ENCODE data around the gene CLK3. TPM values are rescaled to one million over a fixed set of nuclear protein-coding genes. Genes with fewer than 3 reads are reported as not detected.
"Not testable (repeated sequence)": the region's sequence is repeated elsewhere in the genome, so short reads cannot be mapped to it uniquely, and the experiment has no call there.

The CLK3 gene
- total RNA-seq, 1 experiment from 2014 or later: 56.2 TPM

GRCh38 chr15:74593122-74593521 lies 22.5 kb upstream of the CLK3 start:
- Histone ChIP-seq H3K9me3 (ENCODE audit: low read length) (no peaks in the 10 kb centered on the region), H2AFZ (ENCODE audit: low read length) (no peak overlapping the region), H3K27me3 (ENCODE audit: low read length) (no peaks in the 10 kb centered on the region), H4K20me1 (ENCODE audit: low read length) (no peaks in the 10 kb centered on the region), H3K4me3 (ENCODE audit: low read length) (no peak overlapping the region), H3K4me1 (ENCODE audit: insufficient read depth, low read length) (no peaks in the 10 kb centered on the region), H3K9me2 (replicated peaks; ENCODE audit: low read length) (no peaks in the 10 kb centered on the region), H3F3A (ENCODE audit: low read length, unreplicated experiment) (no peaks in the 10 kb centered on the region), H3K36me3 (ENCODE audit: low read depth, low read length) (peaks cover 34% of the 10 kb centered on the region; the same call in 1 of the 2 replicates), H3K9ac (ENCODE audit: low read length) (no peak overlapping the region), H3K4me2 (ENCODE audit: low read length) (no peak overlapping the region), H3K27ac (ENCODE audit: low read length) (no peak overlapping the region), H3K79me2 (ENCODE audit: low read length) (no peaks in the 10 kb centered on the region)
- intact Hi-C loops (cut with micrococcal nuclease): no loop called here
- no peak for ATAC-seq
- ChIA-PET CTCF (no interaction called here), POLR2A (ENCODE audit: unreplicated experiment) (no interaction called here)
- DNase-seq: no peak
- BruUV-seq (replicated peaks): no TSS peak
- TF ChIP-seq EZH2 (IDR thresholded peaks at IDR 0.05; ENCODE audit: low read length, unreplicated experiment): no peak
- no peak for TF ChIP-seq EZH2phosphoT487 (IDR thresholded peaks at IDR 0.05; ENCODE audit: borderline replicate concordance, low read length)
- no peak for TF ChIP-seq CTCF (conservative IDR thresholded peaks at IDR 0.05; ENCODE audit: low read depth, low read length)

DNA sequence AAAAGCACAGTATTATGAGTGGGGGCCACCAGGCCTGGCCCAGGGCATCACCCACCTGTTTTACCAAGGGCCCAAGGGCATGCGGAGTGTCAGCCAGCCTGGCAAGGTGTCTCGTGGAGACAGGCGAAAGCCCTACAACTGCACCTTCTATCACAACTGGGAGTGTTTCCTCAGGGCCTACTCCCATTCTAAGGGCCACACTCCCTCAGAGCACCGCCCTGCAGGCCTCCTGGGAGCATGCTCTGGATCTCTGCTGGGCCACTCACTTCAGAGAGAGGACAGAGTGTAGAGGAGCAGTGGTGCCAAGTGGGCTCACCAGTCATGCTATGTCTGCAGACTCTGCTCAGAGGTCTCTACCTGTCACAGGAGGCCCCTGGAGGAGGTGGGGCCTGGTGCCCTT lies 21.2 kb upstream of the CLK3 start:
- ATAC-seq: no peak
- Histone ChIP-seq H3K9ac (ENCODE audit: low read length) (no peak overlapping the region), H3K79me2 (ENCODE audit: low read length) (no peaks in the 10 kb centered on the region), H3K9me2 (replicated peaks; ENCODE audit: low read length) (no peaks in the 10 kb centered on the region), H3K4me2 (ENCODE audit: low read length) (no peak overlapping the region), H3K27me3 (ENCODE audit: low read length) (no peaks in the 10 kb centered on the region), H4K20me1 (ENCODE audit: low read length) (no peaks in the 10 kb centered on the region), H3K9me3 (ENCODE audit: low read length) (no peaks in the 10 kb centered on the region), H3K36me3 (ENCODE audit: low read depth, low read length) (peaks cover 36% of the 10 kb centered on the region; the same call in 1 of the 2 replicates), H3K27ac (ENCODE audit: low read length) (no peak overlapping the region), H3K4me3 (ENCODE audit: low read length) (no peak overlapping the region), H3F3A (ENCODE audit: low read length, unreplicated experiment) (no peaks in the 10 kb centered on the region), H2AFZ (ENCODE audit: low read length) (no peak overlapping the region), H3K4me1 (ENCODE audit: insufficient read depth, low read length) (no peaks in the 10 kb centered on the region)
- no TSS peak for BruUV-seq (replicated peaks)
- CTCF ChIA-PET: no interaction called here
- POLR2A ChIA-PET (ENCODE audit: unreplicated experiment): no interaction called here
- TF ChIP-seq CTCF (conservative IDR thresholded peaks at IDR 0.05; ENCODE audit: low read depth, low read length) (no peak), EZH2 (IDR thresholded peaks at IDR 0.05; ENCODE audit: low read length, unreplicated experiment) (no peak), EZH2phosphoT487 (IDR thresholded peaks at IDR 0.05; ENCODE audit: borderline replicate concordance, low read length) (no peak)
- intact Hi-C loops (cut with micrococcal nuclease): no loop called here
- DNase-seq: no peak

GRCh38 chr15:74595271-74595670 lies 20.4 kb upstream of the CLK3 start:
- Histone ChIP-seq H3K27ac (ENCODE audit: low read length) (no peak overlapping the region), H3K9me2 (replicated peaks; ENCODE audit: low read length) (no peaks in the 10 kb centered on the region), H3K9ac (ENCODE audit: low read length) (no peak overlapping the region), H4K20me1 (ENCODE audit: low read length) (no peaks in the 10 kb centered on the region), H3K79me2 (ENCODE audit: low read length) (no peaks in the 10 kb centered on the region), H2AFZ (ENCODE audit: low read length) (no peak overlapping the region), H3K4me2 (ENCODE audit: low read length) (no peak overlapping the region), H3K4me1 (ENCODE audit: insufficient read depth, low read length) (no peaks in the 10 kb centered on the region), H3K27me3 (ENCODE audit: low read length) (no peaks in the 10 kb centered on the region), H3K4me3 (ENCODE audit: low read length) (no peak overlapping the region), H3F3A (ENCODE audit: low read length, unreplicated experiment) (no peaks in the 10 kb centered on the region), H3K9me3 (ENCODE audit: low read length) (no peaks in the 10 kb centered on the region), H3K36me3 (ENCODE audit: low read depth, low read length) (peaks cover 32% of the 10 kb centered on the region; the same call in 1 of the 2 replicates)
- ATAC-seq: no peak
- no TSS peak for BruUV-seq (replicated peaks)
- DNase-seq: no peak
- POLR2A ChIA-PET (ENCODE audit: unreplicated experiment): no interaction called here
- no peak for TF ChIP-seq EZH2phosphoT487 (IDR thresholded peaks at IDR 0.05; ENCODE audit: borderline replicate concordance, low read length)
- no peak for TF ChIP-seq EZH2 (IDR thresholded peaks at IDR 0.05; ENCODE audit: low read length, unreplicated experiment)
- no peak for TF ChIP-seq CTCF (conservative IDR thresholded peaks at IDR 0.05; ENCODE audit: low read depth, low read length)
- CTCF ChIA-PET: no interaction called here
- intact Hi-C loops (cut with micrococcal nuclease): no loop called here

DNA sequence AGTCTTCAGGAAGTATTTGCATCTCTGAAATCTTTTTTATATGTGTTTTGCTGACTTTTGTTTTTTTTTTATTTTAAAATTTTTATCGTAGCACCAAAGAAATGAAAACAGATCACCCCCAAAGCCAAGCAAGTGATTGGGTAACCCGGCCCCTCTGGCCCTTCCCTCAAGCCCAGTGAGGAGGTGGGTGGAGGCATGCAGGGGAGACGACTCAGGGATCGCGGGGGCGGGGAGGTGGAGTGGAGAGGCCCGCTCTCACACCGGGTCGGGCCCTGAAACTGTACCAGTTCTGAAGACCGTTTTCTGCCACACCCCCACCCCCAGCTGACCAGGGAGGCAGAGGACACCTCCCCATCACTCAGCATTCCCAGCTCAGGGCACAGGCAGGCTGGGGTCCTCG lies 18.9 kb upstream of the CLK3 start:
- H3K9me3 ChIP-seq (ENCODE audit: low read length); ATAC-seq; BruUV-seq (replicated peaks); H3K9ac ChIP-seq (ENCODE audit: low read length); H3K4me2 ChIP-seq (ENCODE audit: low read length); H2AFZ ChIP-seq (ENCODE audit: low read length); H4K20me1 ChIP-seq (ENCODE audit: low read length); H3K4me3 ChIP-seq (ENCODE audit: low read length); POLR2A ChIA-PET (ENCODE audit: unreplicated experiment); H3K27ac ChIP-seq (ENCODE audit: low read length); H3K9me2 ChIP-seq (replicated peaks; ENCODE audit: low read length); H3K79me2 ChIP-seq (ENCODE audit: low read length); H3F3A ChIP-seq (ENCODE audit: low read length, unreplicated experiment); CTCF ChIA-PET; intact Hi-C loops (cut with micrococcal nuclease); H3K27me3 ChIP-seq (ENCODE audit: low read length); H3K4me1 ChIP-seq (ENCODE audit: insufficient read depth, low read length); DNase-seq: not testable (repeated sequence)
- peaks cover 28% of the 10 kb centered on the region; the same call in 1 of the 2 replicates for H3K36me3 ChIP-seq (ENCODE audit: low read depth, low read length)
